ENCODE measurements around the gene CLP1. TPM values are rescaled to one million over a fixed set of nuclear protein-coding genes. Genes with fewer than 3 reads are reported as not detected.

Gene CLP1
- 29.0 to 33.9 TPM (median 30.6 TPM) in 5 replicates for total RNA-seq (2022; extraction: Qiagen RNA extraction; ENCODE audit: low read depth)

DNA sequence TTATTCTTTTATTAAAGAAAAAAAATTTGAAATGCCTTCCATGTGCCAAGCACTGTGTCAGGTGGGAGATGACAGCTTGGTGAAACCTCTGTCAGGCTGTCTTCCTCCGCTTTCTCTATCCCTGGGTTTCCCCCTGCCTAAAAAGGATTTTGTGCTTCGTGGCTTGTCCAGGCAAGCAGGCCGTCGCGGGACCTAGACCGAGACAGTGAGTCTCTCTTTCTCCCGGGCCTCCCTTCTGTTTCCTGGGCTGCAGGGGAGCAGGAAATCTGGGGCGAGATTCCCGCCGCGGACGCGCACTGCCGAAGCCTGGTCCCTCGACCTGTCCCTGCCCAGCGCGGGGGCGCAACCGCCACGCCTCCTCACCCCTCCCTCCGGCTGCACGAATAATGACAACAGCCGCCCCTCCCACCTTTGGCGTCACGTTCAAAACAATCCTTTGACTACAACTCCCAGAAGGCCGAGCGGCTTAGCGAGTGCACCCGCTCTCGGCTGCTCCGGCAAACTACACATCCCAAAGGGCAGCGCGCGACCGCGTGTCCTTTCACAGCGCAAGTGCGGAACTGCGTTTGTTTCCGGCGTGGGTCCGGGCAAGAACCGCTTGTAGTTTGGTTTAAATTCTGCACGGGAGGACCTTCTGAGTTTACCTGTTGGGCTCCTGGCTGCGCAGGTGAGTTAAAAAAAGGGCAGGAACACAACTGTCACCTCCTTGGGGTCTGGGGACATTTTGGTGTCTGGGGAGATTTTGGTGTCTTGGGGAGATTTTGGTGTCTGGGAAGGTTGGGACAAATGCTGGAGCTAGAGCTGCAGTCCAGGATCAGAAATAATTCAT, at the start of gene CLP1:
CLP1 (plus strand) TSS at position 569 of the 829 bp plus-strand sequence. CDS start 1,715 bp downstream, outside the sequence.

DNA sequence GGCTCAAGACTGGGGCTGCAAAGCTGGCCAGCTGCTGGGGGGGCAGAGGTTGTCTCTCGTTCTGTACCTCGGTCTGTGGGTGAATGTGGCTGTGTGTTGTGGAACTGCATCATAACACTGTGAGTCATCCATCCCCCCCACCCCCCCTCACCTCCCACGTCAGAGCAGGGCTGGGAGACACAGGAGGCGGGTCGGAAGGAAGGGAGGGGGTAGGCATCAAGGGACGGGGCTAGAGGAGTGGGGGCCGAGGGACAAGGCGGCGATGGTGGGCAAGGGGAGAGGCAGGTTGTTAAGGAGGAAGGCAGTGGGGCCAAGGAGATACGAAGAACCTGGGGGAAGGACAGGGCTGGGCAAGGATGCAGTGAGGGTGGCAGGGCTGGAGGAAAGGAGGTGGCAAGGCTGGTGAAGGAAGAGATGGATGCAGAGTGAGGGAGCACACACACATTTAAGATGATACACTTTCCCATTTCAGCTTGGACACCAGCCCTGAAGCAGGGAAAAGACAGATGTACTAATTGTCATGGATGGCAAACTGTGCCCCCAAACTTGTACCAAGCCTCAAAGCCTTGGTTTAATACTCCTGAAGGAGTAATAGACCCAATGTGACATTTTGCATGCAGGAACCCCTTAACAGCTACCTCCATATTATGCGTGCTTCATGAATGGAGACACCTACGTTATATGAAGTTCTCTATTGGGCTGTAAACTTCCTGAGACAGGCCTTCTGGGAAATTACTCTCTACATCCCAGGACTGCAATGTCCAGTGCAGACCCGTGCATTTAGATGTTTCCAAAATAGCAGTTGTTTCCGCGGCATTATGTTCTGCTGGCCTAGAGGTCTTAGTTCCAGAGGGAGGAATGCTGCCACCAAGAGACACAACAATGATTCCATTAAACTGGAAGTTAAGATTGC, 7.5 kb upstream of the CLP1 start, which contains the start of gene YPEL4:
YPEL4 (minus strand) TSS at position 87 of the 913 bp plus-strand sequence. CDS start 2,805 bp downstream, outside the sequence.

DNA sequence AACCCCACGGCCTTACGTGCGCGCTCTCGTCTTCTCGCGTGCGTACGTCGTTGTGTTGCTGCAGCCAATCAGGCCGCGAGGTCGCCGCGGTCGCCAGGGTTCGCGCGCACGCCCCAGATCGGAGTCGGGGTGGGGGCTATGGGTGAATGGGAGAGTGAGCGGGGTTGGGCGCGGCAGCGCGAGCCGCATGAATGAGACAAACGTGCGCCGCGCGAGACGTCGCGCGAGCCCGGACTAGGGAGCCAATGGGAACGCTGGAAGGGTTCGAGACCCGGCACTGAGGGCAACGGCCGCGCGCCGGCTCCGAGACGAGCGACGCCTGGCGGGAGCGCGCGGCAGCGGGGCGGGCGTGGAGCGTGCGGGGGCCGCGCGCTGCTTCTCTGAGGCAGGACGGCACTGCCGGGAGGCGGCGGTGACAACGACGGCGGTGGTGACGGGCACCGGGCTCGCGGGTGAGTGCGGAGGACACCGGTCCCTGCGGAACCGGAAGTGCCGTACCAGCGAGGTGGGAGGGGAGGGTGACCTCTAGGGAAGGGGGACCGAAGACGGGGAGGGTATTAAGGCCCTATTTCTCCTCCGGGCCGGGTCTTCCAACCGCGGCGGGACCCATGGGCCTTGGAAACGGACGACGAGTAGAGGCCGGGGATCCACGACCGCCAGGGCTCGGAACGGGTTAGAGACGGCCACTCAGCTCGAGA, 10.3 kb downstream of the CLP1 start, which contains the start of gene ZDHHC5:
ZDHHC5 (plus strand) TSS at position 379 of the 698 bp plus-strand sequence. CDS start 4,977 bp downstream, outside the sequence.

Other genes with a start within 250 kb of the CLP1 start
- 0.44 to 0.86 TPM (median 0.61 TPM) in 5 replicates for gene SLC43A3, start 230.6 kb upstream of the CLP1 start, total RNA-seq (2022; extraction: Qiagen RNA extraction; ENCODE audit: low read depth)
- gene RTN4RL2, start 197.2 kb upstream of the CLP1 start, total RNA-seq (2022; extraction: Qiagen RNA extraction; ENCODE audit: low read depth) = 75.3 to 131 TPM (median 110 TPM) in 5 replicates
- gene SLC43A1, start 142.1 kb upstream of the CLP1 start, total RNA-seq (2022; extraction: Qiagen RNA extraction; ENCODE audit: low read depth) = 2.6 to 3.9 TPM (median 3.3 TPM) in 5 replicates
- gene TIMM10, start 127.0 kb upstream of the CLP1 start, total RNA-seq (2022; extraction: Qiagen RNA extraction; ENCODE audit: low read depth) = 154 to 181 TPM (median 169 TPM) in 5 replicates
- not detected in 5 replicates for gene SMTNL1, start 120.2 kb upstream of the CLP1 start, total RNA-seq (2022; extraction: Qiagen RNA extraction; ENCODE audit: low read depth)
- 25.8 to 32.3 TPM (median 27.7 TPM) in 5 replicates for gene UBE2L6, start 90.1 kb upstream of the CLP1 start, total RNA-seq (2022; extraction: Qiagen RNA extraction; ENCODE audit: low read depth)
- 0.29 to 0.55 TPM (median 0.46 TPM) in 5 replicates for gene SERPING1, start 60.1 kb upstream of the CLP1 start, total RNA-seq (2022; extraction: Qiagen RNA extraction; ENCODE audit: low read depth)
- gene YPEL4, start 7.8 kb upstream of the CLP1 start, total RNA-seq (2022; extraction: Qiagen RNA extraction; ENCODE audit: low read depth) = 0.17 to 0.51 TPM (median 0.34 TPM) in 5 replicates
- 72.4 to 79.2 TPM (median 77.8 TPM) in 5 replicates for gene ZDHHC5, start 10.4 kb downstream of the CLP1 start, total RNA-seq (2022; extraction: Qiagen RNA extraction; ENCODE audit: low read depth)
- gene MED19, start 54.5 kb downstream of the CLP1 start, total RNA-seq (2022; extraction: Qiagen RNA extraction; ENCODE audit: low read depth) = 25.5 to 31.3 TPM (median 30.6 TPM) in 5 replicates
- gene TMX2, start 54.8 kb downstream of the CLP1 start, total RNA-seq (2022; extraction: Qiagen RNA extraction; ENCODE audit: low read depth) = 153 to 175 TPM (median 158 TPM) in 5 replicates
- gene SELENOH, start 83.7 kb downstream of the CLP1 start, total RNA-seq (2022; extraction: Qiagen RNA extraction; ENCODE audit: low read depth) = 100 to 153 TPM (median 131 TPM) in 5 replicates
- gene BTBD18, start 94.1 kb downstream of the CLP1 start, total RNA-seq (2022; extraction: Qiagen RNA extraction; ENCODE audit: low read depth) = not detected in 5 replicates
- 57.5 to 73.7 TPM (median 71.6 TPM) in 5 replicates for gene CTNND1, start 104.0 kb downstream of the CLP1 start, total RNA-seq (2022; extraction: Qiagen RNA extraction; ENCODE audit: low read depth)